ENCODE data around the gene GPR137C.

The GPR137C gene, protein sequence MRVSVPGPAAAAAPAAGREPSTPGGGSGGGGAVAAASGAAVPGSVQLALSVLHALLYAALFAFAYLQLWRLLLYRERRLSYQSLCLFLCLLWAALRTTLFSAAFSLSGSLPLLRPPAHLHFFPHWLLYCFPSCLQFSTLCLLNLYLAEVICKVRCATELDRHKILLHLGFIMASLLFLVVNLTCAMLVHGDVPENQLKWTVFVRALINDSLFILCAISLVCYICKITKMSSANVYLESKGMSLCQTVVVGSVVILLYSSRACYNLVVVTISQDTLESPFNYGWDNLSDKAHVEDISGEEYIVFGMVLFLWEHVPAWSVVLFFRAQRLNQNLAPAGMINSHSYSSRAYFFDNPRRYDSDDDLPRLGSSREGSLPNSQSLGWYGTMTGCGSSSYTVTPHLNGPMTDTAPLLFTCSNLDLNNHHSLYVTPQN

DNA sequence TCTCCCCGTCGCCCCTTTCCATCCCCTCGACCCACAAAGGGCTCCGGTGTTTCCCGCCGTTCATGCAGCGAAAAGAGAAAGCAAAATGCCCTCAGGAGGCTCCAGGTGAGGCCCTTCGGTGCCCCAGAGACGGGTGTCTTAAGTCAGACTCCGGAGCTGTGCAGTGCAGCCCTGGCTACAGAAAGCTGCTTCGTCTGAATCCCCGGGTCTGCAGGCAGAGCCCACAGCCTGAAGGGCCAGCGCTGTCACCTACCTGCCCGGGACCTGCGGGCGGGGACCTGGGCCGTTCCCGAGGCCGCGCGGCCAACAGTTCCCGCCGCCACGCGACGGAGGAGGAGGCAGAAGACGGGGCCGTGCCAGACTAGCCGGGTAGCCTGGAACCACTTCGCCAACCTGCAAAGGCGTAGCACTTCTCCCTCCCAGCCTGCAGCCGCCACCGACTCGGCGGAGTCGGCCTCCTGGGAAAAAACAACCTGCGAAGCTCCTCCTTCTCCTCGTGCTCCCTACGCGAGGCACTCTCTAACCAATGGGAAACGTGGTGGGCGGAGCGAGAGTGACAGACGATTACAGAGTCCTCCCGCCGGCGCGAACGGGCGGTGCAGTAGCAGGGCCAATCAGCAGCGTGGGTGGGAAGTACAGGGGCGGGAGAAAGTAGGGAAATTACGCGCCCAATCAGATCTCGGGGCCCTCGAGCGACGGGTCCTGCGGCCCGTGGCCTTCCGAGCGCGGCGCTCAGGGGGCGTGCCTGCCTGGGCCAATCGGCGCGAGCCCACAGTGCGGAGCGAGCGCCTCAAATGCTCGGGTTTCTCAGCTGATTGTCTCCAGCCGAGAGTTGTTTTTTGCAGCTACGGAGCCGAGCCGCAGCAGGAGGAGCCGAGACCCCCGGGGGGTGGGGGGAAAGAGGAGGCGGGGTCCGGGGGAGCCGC lies at the start of gene GPR137C, which contains the start of gene TXNDC16:
Gene GPR137C, plus strand, starts transcription at position 774 of the 926 bp plus-strand sequence. CDS start 312 bp downstream, outside the sequence.
Gene TXNDC16, minus strand, starts transcription at position 443 of the 926 bp plus-strand sequence. CDS start 8,948 bp downstream, outside the sequence.
- DNase-seq = peak; percentile 100

DNA sequence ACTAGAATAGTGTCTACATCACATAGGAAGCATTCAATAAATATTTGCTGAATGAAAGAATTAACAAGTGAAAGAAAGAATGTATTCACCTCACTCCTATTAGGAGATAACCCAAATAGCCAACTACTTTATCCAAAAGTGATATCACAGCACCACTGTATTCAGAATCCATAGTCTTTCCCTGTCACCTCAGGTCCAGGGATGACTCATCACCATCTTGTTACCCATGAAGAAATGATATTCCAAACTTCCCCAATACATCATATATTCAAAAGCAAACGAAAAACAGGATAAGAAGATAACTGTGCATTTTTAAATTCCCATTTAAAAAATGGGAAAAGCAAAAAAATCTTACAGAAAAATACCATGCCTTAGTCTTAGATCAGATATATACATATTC lies 39.4 kb upstream of the GPR137C start:
- DNase-seq = no peak

DNA sequence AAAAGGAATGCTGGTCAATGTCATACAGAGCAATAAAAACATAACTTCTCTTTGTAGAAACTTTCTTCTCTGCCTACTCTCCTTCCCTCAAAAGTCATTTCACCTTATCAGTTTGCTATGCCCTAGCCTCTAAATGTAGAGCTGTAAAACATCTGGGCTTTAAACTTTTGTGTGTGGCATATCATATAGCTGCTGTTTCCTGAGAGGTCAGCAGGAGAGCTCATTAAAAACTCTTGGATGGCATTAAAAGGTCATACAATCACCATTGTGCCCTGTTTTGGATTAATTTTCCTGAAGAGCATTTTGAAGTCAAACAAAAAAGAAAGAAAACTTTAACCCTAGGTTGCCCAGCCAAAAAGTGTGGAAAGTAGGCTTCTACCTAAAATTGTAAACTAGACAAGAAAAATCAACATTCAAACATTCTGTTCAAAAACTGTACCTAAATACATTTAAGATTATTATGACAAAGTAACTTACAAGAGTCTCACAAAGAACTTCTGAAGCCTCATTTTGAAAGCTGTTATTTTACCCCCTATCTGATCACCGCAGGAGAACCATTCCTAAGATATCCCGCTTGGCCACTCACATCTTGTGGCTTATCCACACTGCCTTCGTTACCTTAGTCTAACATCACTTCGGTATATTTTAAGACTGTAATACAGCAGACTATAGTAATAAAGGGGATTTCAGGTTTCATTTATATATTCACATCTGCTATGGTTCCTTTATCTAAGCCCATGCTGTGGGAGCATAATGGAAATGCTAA lies 38.4 kb upstream of the GPR137C start:
- DNase-seq = no peak

DNA sequence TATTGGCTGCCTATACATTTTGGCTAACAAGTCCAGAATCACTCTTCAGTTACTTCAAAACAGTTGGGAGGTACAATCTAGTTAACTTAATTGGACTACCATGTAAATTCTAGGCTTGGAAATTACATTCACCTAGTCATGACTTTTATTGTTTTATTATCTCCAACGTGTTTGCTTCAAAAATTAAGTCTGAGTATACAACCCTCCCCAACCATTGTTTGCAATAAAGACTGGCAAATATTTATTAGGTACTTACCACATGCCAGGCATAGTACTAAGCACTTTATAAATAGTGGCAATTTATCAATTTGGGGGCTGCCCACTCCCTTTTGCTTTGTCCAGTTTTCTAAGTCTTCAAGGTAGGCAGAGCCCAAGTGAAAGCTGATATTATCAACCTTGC lies 30.6 kb upstream of the GPR137C start:
- no peak for DNase-seq

DNA sequence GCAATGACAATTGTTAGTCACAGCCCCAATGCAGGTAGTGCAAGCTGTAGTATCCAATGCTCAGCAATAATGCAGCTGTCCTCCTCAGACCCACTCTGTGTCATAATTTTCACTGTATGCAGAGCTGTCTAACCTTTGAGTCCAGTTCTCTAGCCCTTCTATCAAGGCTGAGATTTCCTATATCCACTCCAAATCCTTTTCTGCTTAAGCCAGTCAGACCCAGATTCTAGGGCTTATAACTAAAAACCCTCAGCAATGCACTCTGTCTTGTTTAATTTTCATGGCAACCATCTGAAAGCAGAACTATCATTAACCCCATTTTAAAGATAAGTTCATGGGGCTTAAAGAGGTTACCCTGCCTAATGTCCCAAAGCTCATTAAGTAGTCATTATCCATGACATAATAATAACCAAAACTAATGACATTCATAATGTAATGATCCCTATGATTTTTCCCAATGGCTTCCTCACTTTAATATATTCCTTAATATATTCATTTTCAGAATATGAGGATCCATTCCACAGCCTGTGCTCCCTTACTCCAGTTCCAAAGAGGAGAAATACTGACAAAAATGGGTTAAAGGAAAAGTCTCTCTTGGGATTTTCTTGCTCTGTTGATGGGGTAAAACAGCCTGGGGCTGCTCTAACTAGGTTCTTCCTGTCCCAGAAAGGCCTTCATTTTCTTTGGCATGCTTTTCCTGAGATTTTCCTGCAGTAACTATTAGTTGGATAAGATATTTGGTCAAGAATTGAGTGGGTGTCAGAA lies 29.9 kb upstream of the GPR137C start:
- no peak for DNase-seq

DNA sequence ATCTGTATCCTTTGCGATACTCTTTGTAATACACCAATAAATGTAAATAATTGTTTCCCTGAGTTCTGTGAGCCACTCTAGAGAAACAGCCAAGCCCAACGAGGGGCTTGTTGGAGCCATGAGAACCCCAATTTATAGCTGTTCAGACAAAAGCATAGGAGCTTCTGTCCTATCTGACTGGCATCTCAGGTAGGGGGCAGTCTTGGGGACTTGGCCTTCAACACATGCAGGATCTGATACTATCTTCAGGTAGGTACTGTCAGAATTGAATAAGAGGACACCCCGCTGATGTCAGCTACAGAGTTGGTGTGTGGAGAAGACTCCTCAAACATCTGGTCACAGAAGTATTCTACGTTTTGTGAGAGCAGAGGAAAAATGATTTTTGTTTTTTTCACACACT lies 25.6 kb upstream of the GPR137C start:
- no peak for DNase-seq

DNA sequence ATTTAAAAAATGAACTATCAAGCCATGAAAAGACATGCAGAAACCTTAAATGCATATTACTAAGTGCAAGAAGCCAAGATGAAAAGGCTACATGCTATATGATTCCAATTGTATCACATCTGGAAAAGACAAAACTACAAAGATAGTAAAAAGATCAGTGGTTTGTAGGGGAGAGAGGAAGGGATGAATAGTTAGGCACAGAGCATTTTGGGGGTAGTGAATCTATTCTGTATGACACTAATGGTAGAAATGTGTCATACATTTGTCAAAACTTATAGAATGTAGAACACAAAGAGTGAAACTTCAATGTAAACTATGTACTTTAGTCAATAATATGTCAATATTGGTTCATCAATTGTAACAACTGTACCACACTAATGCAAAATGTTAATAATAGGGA lies 21.2 kb upstream of the GPR137C start:
- DNase-seq = no peak

DNA sequence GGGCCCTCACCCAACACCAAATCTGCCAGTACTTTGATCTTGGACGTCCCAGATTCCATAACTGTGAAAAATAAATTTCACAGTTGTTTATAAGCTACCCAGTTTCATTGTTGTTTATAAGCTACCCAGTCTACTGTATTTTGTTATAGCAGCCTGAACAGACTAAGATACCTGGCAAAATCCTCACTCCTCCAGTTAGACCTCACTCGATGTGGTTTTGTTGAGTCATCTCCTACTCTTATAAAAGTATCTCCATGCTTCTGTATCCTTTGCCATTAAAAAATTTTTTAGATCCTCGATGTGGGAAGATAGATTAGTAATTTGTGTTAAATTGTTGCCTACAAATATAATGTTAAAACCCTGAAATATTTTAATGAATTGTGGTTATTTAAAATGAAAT lies 16.4 kb upstream of the GPR137C start:
- no peak for DNase-seq

DNA sequence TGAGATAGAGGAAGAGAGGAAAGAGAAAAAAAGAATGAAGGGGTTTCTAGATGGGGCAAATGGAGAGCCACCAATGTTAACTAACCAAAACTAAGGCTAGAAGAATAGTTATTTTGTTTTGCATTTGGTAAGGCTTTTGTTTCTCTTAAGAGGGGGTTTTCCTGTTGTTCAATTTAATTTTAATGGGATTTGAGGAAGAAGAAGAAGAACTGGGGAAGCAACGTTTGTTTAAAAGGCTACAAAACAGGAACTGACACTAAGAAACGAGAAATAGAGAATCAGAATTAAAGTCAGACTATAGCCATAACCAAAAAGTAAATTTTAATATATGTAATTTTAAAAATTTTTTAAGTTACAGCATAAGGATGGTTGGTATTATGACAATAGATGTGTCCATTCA lies 14.0 kb upstream of the GPR137C start:
- DNase-seq = no peak

DNA sequence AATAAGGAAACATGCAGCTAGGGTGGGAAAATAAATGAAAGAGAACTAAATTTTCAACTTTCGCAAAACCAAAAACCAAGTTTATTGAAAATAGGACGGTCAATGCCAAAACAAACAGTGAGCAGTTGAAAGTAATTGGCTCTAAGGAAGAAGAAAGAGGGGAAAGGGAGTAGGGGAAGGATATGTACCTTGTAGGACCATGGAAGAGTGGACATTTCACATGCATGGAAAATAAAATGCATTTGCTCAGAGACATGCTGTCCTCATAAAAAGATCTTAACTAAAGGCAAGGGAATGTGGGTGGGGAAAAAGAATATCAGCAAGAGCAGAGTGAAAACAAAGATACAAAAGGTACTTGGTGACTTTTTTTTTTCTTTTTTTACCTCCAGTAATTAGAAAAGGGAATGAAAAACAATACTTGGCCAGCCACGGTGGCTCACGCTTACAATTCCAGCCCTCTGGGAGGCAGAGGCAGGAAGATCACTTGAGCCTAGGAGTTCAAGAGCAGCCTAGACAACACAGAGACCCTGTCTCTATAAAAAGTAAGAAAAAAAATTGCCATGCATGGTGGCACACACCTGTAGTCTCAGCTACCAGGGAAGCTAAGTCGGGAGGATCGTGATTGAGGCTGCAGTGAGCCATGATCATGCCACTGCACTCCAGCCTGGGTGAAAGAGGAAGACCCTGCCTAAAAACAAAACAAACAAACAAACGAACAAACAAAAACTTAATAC lies 6.9 kb upstream of the GPR137C start:
- no peak for DNase-seq

DNA sequence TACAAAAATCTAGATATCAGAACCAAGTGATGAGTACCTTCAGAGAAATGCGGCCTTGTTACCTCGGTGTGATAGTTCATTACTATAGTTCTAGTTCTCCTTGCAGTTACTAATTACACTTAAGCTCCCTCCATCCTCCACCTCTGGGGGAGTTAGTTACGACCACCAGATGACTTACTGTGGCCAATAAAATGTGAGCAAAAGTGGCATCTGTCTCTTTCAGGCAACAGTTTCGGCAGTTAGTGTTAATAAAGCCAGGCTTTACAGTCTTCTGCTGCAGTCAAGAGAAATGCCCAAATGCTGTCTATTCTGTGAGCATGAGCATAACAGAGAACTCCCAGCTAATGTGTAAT lies 6.3 kb upstream of the GPR137C start:
- no peak for DNase-seq

DNA sequence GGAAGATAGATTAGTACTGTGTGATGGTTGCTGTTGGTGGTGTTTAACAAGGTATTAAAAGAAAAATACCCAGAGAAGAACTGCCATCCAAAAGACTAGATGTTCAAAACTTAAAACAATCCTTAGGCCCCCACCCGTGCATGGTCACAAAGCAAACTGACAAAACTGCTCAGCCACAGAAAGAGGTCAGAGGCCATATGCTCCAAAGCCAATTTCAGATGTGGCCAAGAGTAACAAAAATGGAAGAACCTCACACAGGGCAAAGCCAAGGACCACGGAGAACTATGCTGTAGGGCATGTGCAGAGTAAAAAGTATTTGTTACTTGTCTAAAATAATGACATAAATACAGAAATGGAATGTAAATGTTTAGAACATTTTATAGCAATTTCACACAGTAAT lies 5.6 kb upstream of the GPR137C start:
- DNase-seq = no peak

DNA sequence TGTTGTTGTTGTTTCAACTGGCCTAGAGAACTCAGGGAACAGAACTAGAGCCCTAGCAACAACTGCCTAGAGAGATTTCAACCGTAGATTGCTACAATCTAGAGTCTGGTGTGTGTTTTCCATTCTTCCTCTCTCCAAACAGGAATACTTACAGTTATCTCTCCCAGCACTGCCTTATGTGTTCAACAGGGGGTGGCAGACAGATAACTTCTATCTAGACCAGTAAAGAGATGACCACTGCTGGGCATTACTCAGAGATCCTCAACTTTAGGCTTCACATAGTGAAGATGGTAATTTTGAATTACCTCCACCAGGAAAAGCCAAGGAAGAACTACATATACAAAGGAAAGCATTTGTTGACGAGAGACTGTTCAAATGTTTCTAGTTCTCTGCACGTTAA lies 5.1 kb upstream of the GPR137C start:
- DNase-seq = no peak

DNA sequence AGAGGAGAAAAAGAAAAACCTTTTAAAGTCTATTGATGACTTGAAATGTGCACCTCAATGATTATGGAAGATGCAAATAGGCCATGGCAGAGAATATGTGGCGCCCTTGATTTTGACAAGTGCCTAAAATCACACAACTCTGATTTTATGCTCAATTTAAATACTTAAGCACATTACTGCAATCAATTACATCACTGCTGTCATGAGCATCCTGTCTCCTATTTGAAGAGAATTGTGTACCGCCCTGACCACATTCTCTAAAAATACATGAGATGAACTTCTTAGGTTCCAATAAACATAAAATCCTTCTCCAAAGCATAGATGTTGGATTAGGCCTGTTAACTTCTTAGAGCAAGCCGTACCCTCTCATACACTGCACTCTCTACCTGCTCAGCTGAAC lies 2.0 kb upstream of the GPR137C start:
- DNase-seq = no peak

DNA sequence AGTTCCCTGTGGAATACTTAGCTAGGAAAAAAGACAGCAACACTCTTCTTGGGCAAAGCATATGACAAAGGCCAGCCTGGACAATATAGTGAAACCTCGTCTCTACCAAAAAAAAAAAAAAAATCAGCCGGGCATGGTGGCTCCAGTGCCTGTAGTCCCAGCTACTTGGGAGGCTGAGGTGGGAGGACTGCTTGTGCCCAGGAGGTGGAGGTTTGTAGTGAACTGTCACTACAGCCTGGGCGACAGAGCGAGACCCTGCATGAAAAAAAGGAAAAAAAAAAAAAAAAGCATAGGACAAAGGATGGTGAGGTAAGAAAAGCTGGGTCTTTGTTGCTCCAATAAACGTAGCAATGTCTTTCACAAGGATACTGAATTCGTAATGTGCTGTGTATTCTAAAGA lies 1.4 kb upstream of the GPR137C start:
- no peak for DNase-seq

DNA sequence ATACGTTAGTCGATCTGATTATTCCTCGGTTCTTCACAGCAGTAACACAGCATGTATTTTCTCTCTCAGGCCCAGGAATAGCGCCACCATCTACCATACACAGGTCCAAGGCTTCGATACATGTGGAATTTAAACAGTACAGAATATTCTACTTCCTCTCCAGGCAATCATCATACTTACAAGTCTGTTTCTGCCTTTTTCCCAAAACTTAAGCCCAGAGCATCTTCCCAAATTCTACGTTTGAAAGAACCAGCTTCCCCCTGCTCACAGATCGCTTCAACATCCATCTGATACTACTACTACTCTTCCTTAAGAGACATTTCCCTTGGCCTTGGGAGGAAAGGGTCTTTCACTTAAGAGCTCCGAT lies 957 bp upstream of the GPR137C start:
- no peak for DNase-seq

DNA sequence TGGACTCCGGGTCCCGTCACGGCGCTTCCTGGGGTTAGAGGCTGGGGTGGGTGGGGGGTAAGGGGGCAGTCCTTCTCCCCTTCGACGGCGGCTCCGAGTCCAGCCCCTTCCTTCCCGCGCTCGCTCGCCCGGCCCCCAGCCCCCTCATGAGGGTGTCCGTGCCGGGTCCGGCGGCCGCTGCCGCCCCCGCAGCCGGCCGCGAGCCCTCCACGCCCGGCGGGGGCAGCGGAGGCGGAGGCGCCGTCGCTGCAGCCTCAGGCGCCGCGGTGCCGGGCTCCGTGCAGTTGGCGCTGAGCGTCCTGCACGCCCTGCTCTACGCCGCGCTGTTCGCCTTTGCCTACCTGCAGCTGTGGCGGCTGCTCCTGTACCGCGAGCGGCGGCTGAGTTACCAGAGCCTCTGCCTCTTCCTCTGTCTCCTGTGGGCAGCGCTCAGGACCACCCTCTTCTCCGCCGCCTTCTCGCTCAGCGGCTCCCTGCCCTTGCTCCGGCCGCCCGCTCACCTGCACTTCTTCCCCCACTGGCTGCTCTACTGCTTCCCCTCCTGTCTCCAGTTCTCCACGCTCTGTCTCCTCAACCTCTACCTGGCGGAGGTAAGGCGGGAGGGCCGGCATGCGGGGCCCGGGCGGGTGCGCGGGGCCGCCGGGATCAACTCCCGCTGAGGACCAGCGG lies 500 bp downstream of the GPR137C start:
- no peak for DNase-seq

DNA sequence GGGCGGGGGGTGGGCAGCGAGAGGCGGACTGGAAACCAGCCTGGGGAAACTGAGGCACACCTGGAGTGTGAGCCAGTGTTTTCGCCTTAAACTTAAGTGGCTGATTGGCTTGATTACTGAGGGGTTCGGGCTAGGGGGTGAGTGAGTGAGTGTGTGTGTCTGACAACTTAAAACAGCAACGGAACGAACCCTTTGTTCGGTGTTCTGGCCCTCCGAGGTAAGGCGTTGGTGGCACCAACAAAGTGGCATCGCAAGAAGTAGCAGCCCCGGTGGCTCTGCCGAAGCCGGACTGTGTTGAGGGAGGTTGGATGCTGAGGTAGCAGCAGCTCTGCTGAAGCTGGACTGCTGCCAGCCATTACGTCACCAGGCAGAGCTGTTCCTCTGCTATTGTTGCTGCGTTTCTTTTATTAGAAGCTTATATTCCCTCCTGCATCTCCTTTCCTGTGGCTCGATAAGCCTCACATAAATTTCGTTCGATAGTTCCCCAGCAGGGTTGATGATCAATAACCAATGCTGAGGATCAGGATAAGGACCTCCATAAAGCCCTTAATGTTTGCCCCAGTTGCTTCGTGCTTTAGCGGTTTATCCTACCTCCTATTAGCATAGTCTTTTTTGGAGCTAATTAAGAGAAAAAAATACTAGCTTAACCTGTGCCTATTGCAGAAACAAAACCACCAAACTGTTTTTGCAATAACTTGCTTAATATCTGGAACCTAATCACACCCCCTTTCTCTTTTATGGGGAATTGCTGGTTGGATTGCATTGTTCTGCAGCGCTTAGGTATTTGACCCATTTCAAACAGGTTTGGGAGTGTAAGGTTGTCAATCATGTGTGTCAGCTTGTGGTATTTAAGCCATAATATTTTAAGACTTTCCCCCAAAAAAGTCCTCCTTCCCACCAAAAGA lies 1.3 kb downstream of the GPR137C start:
- peak; percentile 88 for DNase-seq

DNA sequence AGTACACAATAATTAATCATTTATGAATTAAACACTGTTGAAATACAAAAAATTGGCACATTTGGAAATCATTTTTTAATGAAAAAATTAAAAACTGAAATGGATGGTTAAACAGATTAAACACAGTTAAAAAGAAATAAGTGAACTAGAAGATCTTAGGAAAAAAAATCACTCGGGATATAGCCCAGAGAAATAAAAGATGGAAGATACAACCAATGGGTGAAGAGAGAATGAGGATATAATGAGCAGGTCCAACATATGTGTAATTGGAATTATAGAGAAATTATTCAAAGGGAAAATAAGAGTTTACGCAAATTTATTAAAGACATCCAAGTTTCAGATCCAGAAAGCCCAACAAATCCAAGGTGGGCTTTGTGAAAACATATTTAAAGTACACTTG lies 6.1 kb downstream of the GPR137C start:
- DNase-seq = no peak

DNA sequence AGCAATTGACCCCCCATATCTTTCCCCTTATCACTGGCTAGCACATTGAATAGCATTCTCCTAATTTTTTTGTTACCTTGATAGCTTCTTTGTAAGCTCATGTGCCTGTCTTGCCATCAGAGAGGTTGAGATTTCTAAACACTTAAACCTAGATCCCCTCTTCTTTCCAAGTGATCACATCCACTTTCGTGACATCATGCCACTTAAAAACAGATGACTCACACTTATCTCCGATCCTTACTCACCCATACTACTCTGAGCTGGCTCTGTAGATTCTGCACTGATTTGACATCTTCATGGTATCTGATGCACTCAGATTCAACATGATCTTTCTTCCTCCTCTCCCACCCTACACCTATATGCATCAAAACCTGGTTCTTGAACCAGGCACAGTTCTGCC lies 10.5 kb downstream of the GPR137C start:
- DNase-seq = no peak
